B cell (primary cell): Measurements from ENCODE around the gene PLEKHM1. TPM values are rescaled to one million over a fixed set of nuclear protein-coding genes. Genes with fewer than 3 reads are reported as not detected.
"Not testable (repeated sequence)": the region's sequence is repeated elsewhere in the genome, so short reads cannot be mapped to it uniquely, and the experiment has no call there.

Experiments
- ATAC-seq: fragments of 200-7000 bp; cut with Tn5 transposase; one replicate; pipeline ENCODE4 v1.10.0; 2021; ENCODE audit warnings: low read depth, mild to moderate bottlenecking, moderate number of reproducible peaks, moderate library complexity
- CTCF ChIA-PET: fragments of 350-600 bp; sonication (Branson Sonifier 250); formaldehyde crosslinking; loops from one replicate; lab custom pipeline; 2021; ENCODE audit warnings: antibody characterized with exemption, inconsistent platforms; lab: Charles Lee
- POLR2A ChIA-PET: fragments of 350-600 bp; sonication (Branson Sonifier 250); formaldehyde crosslinking; loops from one replicate; lab custom pipeline; 2021; ENCODE audit warnings: antibody characterized with exemption; lab: Charles Lee
- DNase-seq: peaks from one replicate; pipeline ENCODE4 v3.0.0; 2013
- H2AFZ ChIP-seq: 2 replicates; pipeline ENCODE4 v1.6.1; 2012; ENCODE audit warnings: mild to moderate bottlenecking, low read depth, low read length; ENCODE audit not compliant: insufficient read depth, poor library complexity, severe bottlenecking
- H3K27ac ChIP-seq, 2 donors: 1 replicate in 1 of 2; 2 replicates in 1 of 2; pipeline ENCODE4 v1.5.1; 2012 to 2013; ENCODE audit warnings: low read length in 2 of 2, mild to moderate bottlenecking in 2 of 2, moderate library complexity in 1 of 2
- H3K27me3 ChIP-seq, 4 experiments: fragments of 200-600 bp in 1 of 4; sonication (generic) in 1 of 4; replicated peaks in 1 of 4; 1 replicate in 2 of 4; 2 replicates in 2 of 4; pipeline versions ENCODE4 v1.6.1 to v1.7.0; 2013 to 2016; ENCODE audit warnings: low read length in 3 of 4, mild to moderate bottlenecking in 2 of 4, mixed read lengths in 1 of 4, moderate library complexity in 1 of 4; ENCODE audit not compliant: insufficient read depth in 4 of 4, control insufficient read depth in 3 of 4; ENCODE audit errors: control extremely low read depth in 1 of 4
- H3K36me3 ChIP-seq, 2 experiments: replicated peaks in 1 of 2; 1 replicate in 1 of 2; 2 replicates in 1 of 2; pipeline versions ENCODE4 v1.6.1 to v1.7.1; 2013; ENCODE audit warnings: low read length in 1 of 2; ENCODE audit not compliant: insufficient read depth in 2 of 2, control insufficient read depth in 1 of 2; ENCODE audit errors: control extremely low read depth in 1 of 2, extremely low read depth in 1 of 2
- H3K4me1 ChIP-seq, 2 donors: fragments of 200-600 bp in 1 of 2; sonication (generic) in 1 of 2; 1 replicate in 1 of 2; 2 replicates in 1 of 2; pipeline versions ENCODE4 v1.5.1 to v1.6.1; 2013 to 2017; ENCODE audit warnings: low read length in 2 of 2; ENCODE audit not compliant: control insufficient read depth in 2 of 2, insufficient read depth in 2 of 2
- H3K4me2 ChIP-seq: replicated peaks from 2 replicates; pipeline ENCODE3; 2012; ENCODE audit warnings: mild to moderate bottlenecking, low read depth, low read length; ENCODE audit not compliant: poor library complexity, severe bottlenecking
- H3K4me3 ChIP-seq, 5 experiments: fragments of 200-600 bp in 1 of 5; sonication (generic) in 1 of 5; 1 replicate in 3 of 5; 2 replicates in 2 of 5; pipeline versions ENCODE4 v1.5.1 to v1.7.0; 2011 to 2016; ENCODE audit warnings: low read length in 4 of 5, mild to moderate bottlenecking in 4 of 5, low read depth in 2 of 5, control low read depth in 1 of 5, moderate library complexity in 1 of 5; ENCODE audit not compliant: insufficient read depth in 1 of 5; ENCODE audit errors: control extremely low read depth in 1 of 5, extremely low read depth in 1 of 5
- H3K79me2 ChIP-seq: fragments of 200-600 bp; sonication (generic); one replicate; pipeline ENCODE4 v1.6.0; 2016; ENCODE audit warnings: low read length; ENCODE audit not compliant: control insufficient read depth, insufficient read depth
- H3K9ac ChIP-seq: fragments of 200-600 bp; sonication (generic); 2 replicates; pipeline ENCODE4 v1.6.1; 2017; ENCODE audit warnings: mild to moderate bottlenecking, low read length, moderate library complexity
- H3K9me3 ChIP-seq, 3 donors: one replicate each; pipeline versions ENCODE4 v1.6.1 to v1.7.1; 2013; ENCODE audit warnings: low read length in 2 of 3; ENCODE audit not compliant: control insufficient read depth in 2 of 3, insufficient read depth in 1 of 3; ENCODE audit errors: control extremely low read depth in 1 of 3
- H4K20me1 ChIP-seq: 2 replicates; pipeline ENCODE4 v1.6.0; 2012; ENCODE audit warnings: mild to moderate bottlenecking, low read length; ENCODE audit not compliant: insufficient read depth, control insufficient read depth, poor library complexity, severe bottlenecking
- H3K27ac Mint-ChIP-seq: one replicate; pipeline ENCODE4 v1.8.0; 2021; ENCODE audit warnings: mixed read lengths
- H3K27me3 Mint-ChIP-seq: one replicate; pipeline ENCODE4 v1.8.0; 2021; ENCODE audit warnings: mixed read lengths
- H3K4me1 Mint-ChIP-seq: one replicate; pipeline ENCODE4 v1.8.0; 2021; ENCODE audit warnings: mixed read lengths
- H3K4me3 Mint-ChIP-seq: one replicate; pipeline ENCODE4 v1.8.0; 2021; ENCODE audit warnings: mixed read lengths
- H3K9me3 Mint-ChIP-seq: one replicate; pipeline ENCODE4 v1.8.0; 2022; ENCODE audit warnings: mixed read lengths; ENCODE audit not compliant: insufficient read depth
- WGBS: methylation state at CpG from one replicate; pipeline ENCODE4 v1.1.5; 2013; ENCODE audit warnings: missing lambda C conversion rate; ENCODE audit not compliant: insufficient coverage; 5-methylcytosine and 5-hydroxymethylcytosine counted together
- intact Hi-C: fragments of 100-400 bp; cut with micrococcal nuclease; formaldehyde crosslinking; loops from one replicate; pipeline ENCODE4 v1.10.0; 2022
- polyA plus RNA-seq: library from polyadenylated mRNA; depleted of rRNA; stranded (reverse); fragments of >200 nt; gene quantifications from 2 replicates; pipeline ENCODE4 v1.2.3, GENCODE V29; 2012
- total RNA-seq, 2 donors: library from RNA; stranded (reverse); fragments of 120-200 nt in 1 of 2; gene quantifications; 1 replicate in 1 of 2; 2 replicates in 1 of 2; pipeline versions ENCODE4 v1.2.3 to v1.2.4, GENCODE V29; 2013 to 2022

The PLEKHM1 gene
- total and polyA plus RNA-seq, 2 donors (not counting 1 experiment from before 2014, with no cell fraction given): 26.2 to 73.9 TPM

- H3K27me3 Mint-ChIP-seq, H3K27ac Mint-ChIP-seq, H3K9ac ChIP-seq, ATAC-seq, intact Hi-C loops, H3K9me3 Mint-ChIP-seq, POLR2A ChIA-PET, H4K20me1 ChIP-seq, DNase-seq, H3K27me3 ChIP-seq, H3K9me3 ChIP-seq, H3K4me3 Mint-ChIP-seq, H3K36me3 ChIP-seq, H3K4me2 ChIP-seq, CTCF ChIA-PET, H3K27ac ChIP-seq, H2AFZ ChIP-seq, H3K4me3 ChIP-seq: not testable (repeated sequence)
- Histone ChIP-seq H3K79me2 (peaks cover 22% of the 10 kb centered on the region), H3K4me1 (peaks cover 0 to 10% of the 10 kb centered on the region in 2 donors)
- peaks cover 16% of the 10 kb centered on the region for H3K4me1 Mint-ChIP-seq
- no CpG with 5 or more reads among the region's 4 CpGs for WGBS
Measured at GRCh38 chr17:45482317-45482716, 8.2 kb downstream of the PLEKHM1 start.

- H3K4me3 ChIP-seq, H3K27me3 Mint-ChIP-seq, H3K27ac Mint-ChIP-seq, intact Hi-C loops, POLR2A ChIA-PET, H3K9me3 Mint-ChIP-seq, H2AFZ ChIP-seq, CTCF ChIA-PET, DNase-seq, ATAC-seq, H4K20me1 ChIP-seq, H3K27me3 ChIP-seq, H3K9me3 ChIP-seq, H3K4me1 ChIP-seq, H3K79me2 ChIP-seq, H3K4me3 Mint-ChIP-seq, H3K4me1 Mint-ChIP-seq, H3K9ac ChIP-seq, H3K27ac ChIP-seq, H3K4me2 ChIP-seq: not testable (repeated sequence)
- 100% methylated on average over 1 of the region's 14 CpGs for WGBS
- H3K36me3 ChIP-seq: peaks cover 0 to 17% of the 10 kb centered on the region in 2 experiments
Measured at GRCh38 chr17:45475436-45475835, 15.1 kb downstream of the PLEKHM1 start.

- not testable (repeated sequence) for H3K27me3 Mint-ChIP-seq
Measured at GRCh38 chr17:45472249-45472648, 18.3 kb downstream of the PLEKHM1 start.

GRCh38 chr17:45469204-45469563 lies 21.3 kb downstream of the PLEKHM1 start:
- POLR2A ChIA-PET, H3K9me3 Mint-ChIP-seq, H3K27me3 Mint-ChIP-seq, ATAC-seq, H3K4me1 ChIP-seq, H2AFZ ChIP-seq, H3K9me3 ChIP-seq, H4K20me1 ChIP-seq, DNase-seq, H3K4me1 Mint-ChIP-seq, H3K4me3 ChIP-seq, CTCF ChIA-PET, H3K27ac ChIP-seq, intact Hi-C loops, H3K9ac ChIP-seq, H3K4me2 ChIP-seq, H3K27ac Mint-ChIP-seq, H3K79me2 ChIP-seq, H3K36me3 ChIP-seq, H3K27me3 ChIP-seq, H3K4me3 Mint-ChIP-seq: not testable (repeated sequence)
- WGBS: 100% methylated on average over 1 of the region's 4 CpGs

More at GRCh38 chr17:45472249-45472648, 18.3 kb downstream of the PLEKHM1 start:
- POLR2A ChIA-PET, H3K4me2 ChIP-seq, H4K20me1 ChIP-seq, H3K27me3 ChIP-seq, H3K27ac ChIP-seq, H3K9me3 Mint-ChIP-seq, H3K4me3 Mint-ChIP-seq, H3K9me3 ChIP-seq, intact Hi-C loops, ATAC-seq, DNase-seq, H3K4me1 ChIP-seq, H3K27ac Mint-ChIP-seq, H3K9ac ChIP-seq, H3K4me1 Mint-ChIP-seq, H3K4me3 ChIP-seq, H2AFZ ChIP-seq, H3K79me2 ChIP-seq, CTCF ChIA-PET: not testable (repeated sequence)
- 100% methylated on average over 1 of the region's 3 CpGs for WGBS
- H3K36me3 ChIP-seq: peaks cover 0 to 18% of the 10 kb centered on the region in 2 experiments
